Tibial nerve (tissue), 4 donors: ENCODE measurements around the gene TRNP1.

Source experiments
- EP300 ChIP-seq, 2 donors: sonication (generic); formaldehyde crosslinking; IDR thresholded peaks; one replicate each; pipeline ENCODE4 v1.6.1; 2017; ENCODE audit warnings: antibody characterized with exemption in 2 of 2, mild to moderate bottlenecking in 1 of 2
- POLR2A ChIP-seq, 2 donors: fragments of 450-650 bp; IDR thresholded peaks; one replicate each; pipeline ENCODE4 v1.6.1; 2017; ENCODE audit warnings: antibody characterized with exemption in 2 of 2, mild to moderate bottlenecking in 2 of 2, moderate library complexity in 2 of 2
- TF ChIP-seq, protein P1 (sequence below), 5 experiments: fragments of 200-600 bp in 3 of 5; fragments of 450-650 bp in 2 of 5; sonication (generic) in 3 of 5; IDR thresholded peaks; one replicate each; pipeline ENCODE4 v1.5.1; 2016 to 2019; ENCODE audit warnings: antibody characterized with exemption in 5 of 5, mild to moderate bottlenecking in 3 of 5, moderate library complexity in 2 of 5

DNA sequence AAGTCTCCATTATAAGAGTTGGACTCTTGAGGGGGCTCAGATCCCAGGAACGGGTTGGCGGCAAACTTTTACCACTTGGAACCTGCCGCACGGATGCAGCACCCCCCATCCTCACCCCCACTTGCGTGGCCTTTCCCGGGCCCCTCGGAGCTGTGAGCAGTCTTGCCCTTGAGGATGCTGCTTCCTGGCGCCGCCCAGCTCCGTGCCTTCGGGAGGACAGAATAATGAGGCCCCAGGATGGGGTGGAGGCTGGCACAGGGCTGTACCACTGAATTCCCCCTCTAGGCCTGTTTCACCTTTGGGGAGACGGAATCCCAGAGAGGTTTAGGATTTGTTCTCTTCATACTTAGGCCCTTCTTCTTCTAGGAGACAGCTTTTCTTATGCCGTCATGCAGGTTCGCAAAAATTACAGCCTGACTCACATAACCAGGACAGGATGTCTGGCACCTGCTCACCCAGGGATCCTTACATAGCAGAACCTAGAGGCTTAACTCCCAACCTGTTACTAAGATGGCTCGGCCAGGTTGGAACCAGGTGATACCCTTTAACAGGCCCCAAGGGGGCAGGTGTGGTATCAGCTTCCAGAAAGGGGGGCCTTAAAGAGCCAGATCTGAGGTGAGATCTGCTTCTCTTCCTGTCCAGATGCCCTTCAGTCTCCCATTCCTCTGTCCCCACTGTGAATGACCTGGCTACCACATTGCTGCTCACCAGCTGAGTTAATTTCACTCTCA lies 1.5 kb downstream of the TRNP1 start:
- TF ChIP-seq, protein P1, sequence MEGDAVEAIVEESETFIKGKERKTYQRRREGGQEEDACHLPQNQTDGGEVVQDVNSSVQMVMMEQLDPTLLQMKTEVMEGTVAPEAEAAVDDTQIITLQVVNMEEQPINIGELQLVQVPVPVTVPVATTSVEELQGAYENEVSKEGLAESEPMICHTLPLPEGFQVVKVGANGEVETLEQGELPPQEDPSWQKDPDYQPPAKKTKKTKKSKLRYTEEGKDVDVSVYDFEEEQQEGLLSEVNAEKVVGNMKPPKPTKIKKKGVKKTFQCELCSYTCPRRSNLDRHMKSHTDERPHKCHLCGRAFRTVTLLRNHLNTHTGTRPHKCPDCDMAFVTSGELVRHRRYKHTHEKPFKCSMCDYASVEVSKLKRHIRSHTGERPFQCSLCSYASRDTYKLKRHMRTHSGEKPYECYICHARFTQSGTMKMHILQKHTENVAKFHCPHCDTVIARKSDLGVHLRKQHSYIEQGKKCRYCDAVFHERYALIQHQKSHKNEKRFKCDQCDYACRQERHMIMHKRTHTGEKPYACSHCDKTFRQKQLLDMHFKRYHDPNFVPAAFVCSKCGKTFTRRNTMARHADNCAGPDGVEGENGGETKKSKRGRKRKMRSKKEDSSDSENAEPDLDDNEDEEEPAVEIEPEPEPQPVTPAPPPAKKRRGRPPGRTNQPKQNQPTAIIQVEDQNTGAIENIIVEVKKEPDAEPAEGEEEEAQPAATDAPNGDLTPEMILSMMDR (IDR thresholded peaks at IDR 0.05), result no peak
- TF ChIP-seq POLR2A (IDR thresholded peaks at IDR 0.05), result no peak
- TF ChIP-seq EP300 (IDR thresholded peaks at IDR 0.05), result no peak
